A549 (cell line): ENCODE data around the gene SUSD3. TPM values are rescaled to one million over a fixed set of nuclear protein-coding genes. Genes with fewer than 3 reads are reported as not detected.

Experiments used
- ATAC-seq, 2 experiments: fragments of 200-7000 bp in 1 of 2; fragments of >200 bp in 1 of 2; cut with Nextera tagmentation in 1 of 2; cut with Tn5 transposase in 1 of 2; 3 replicates each; pipeline versions ENCODE4 v1.8.0 to v1.9.1; 2018 to 2020; ENCODE audit warnings: mild to moderate bottlenecking in 1 of 2, moderate library complexity in 1 of 2
- CTCF ChIA-PET: fragments of 300-600 bp; sonication (Branson Sonifier 250); formaldehyde crosslinking; extraction: SDS; loops from one replicate; lab custom pipeline; 2021; ENCODE audit warnings: antibody characterized with exemption, inconsistent platforms; lab: Yijun Ruan, JAX
- POLR2A ChIA-PET: fragments of 350-600 bp; formaldehyde crosslinking; extraction: SDS; loops from one replicate; lab custom pipeline; 2021; ENCODE audit warnings: antibody characterized with exemption, inconsistent platforms; lab: Yijun Ruan, JAX
- DNase-seq, 2 experiments: peaks; one replicate each; pipeline versions ENCODE4 v3.0.0 to v3.0.0-alpha.2; 2011 to 2016; ENCODE audit warnings: low read depth in 1 of 2, low spot score in 1 of 2
- FAIRE-seq: peaks from 2 replicates; lab custom pipeline; 2011; peaks lifted over from hg19 to GRCh38; lab: Jason Lieb, UNC
- H3K27ac ChIP-seq, 2 experiments: fragments of >200 bp; sonication (Bioruptor Twin); formaldehyde crosslinking; 3 replicates each; pipeline ENCODE4 v1.5.1; 2016 to 2017
- H3K4me1 ChIP-seq: fragments of >200 bp; sonication (Bioruptor Twin); formaldehyde crosslinking; 3 replicates; pipeline ENCODE4 v1.6.1; 2016
- H3K4me2 ChIP-seq: fragments of >200 bp; sonication (Bioruptor Twin); formaldehyde crosslinking; 3 replicates; pipeline ENCODE4 v1.6.1; 2016
- H3K4me3 ChIP-seq: fragments of >200 bp; sonication (Bioruptor Twin); formaldehyde crosslinking; 3 replicates; pipeline ENCODE4 v1.5.1; 2016
- H3K9me3 ChIP-seq: fragments of >200 bp; sonication (Bioruptor Twin); formaldehyde crosslinking; 3 replicates; pipeline ENCODE4 v1.6.1; 2016
- CBX2 ChIP-seq: fragments of 200-600 bp; sonication (generic); IDR thresholded peaks from 2 replicates; pipeline ENCODE4 v1.6.1; 2016; ENCODE audit warnings: low read depth, mild to moderate bottlenecking, borderline replicate concordance
- CBX8 ChIP-seq: fragments of 200-600 bp; sonication (generic); IDR thresholded peaks from 2 replicates; pipeline ENCODE4 v1.6.1; 2016
- GATA3 ChIP-seq: IDR thresholded peaks from 2 replicates; pipeline ENCODE4 v1.6.1; 2012; ENCODE audit warnings: borderline replicate concordance
- HMGXB4 ChIP-seq: fragments of 250-450 bp; sonication (Bioruptor Pico); IDR thresholded peaks from 2 replicates; pipeline ENCODE4 v1.5.0; 2021; ENCODE audit warnings: mild to moderate bottlenecking, moderate library complexity, borderline replicate concordance
- HOXB13 ChIP-seq: fragments of 250-450 bp; sonication (Bioruptor Pico); IDR thresholded peaks from 2 replicates; pipeline ENCODE4 v1.5.0; 2020; ENCODE audit warnings: low read depth, mild to moderate bottlenecking, moderate library complexity
- MAFK ChIP-seq: fragments of 450-650 bp; IDR thresholded peaks from 2 replicates; pipeline ENCODE4 v1.6.1; 2014; ENCODE audit not compliant: partially characterized antibody
- MYC ChIP-seq: IDR thresholded peaks from 2 replicates; pipeline ENCODE4 v1.6.1; 2012; ENCODE audit warnings: mild to moderate bottlenecking, inconsistent platforms, low read length, improper control_type of control experiment, borderline replicate concordance
- NPAS2 ChIP-seq: fragments of 250-450 bp; sonication (Bioruptor Pico); IDR thresholded peaks from 2 replicates; pipeline ENCODE4 v1.8.0; 2022; ENCODE audit warnings: mild to moderate bottlenecking, moderate library complexity, borderline replicate concordance
- NR3C1 ChIP-seq: fragments of >200 bp; sonication (Bioruptor Twin); formaldehyde crosslinking; IDR thresholded peaks from 3 replicates; pipeline ENCODE4 v1.6.1; 2017
- RAD21 ChIP-seq, 2 experiments: fragments of >200 bp in 1 of 2; sonication (Bioruptor Twin) in 1 of 2; formaldehyde crosslinking in 1 of 2; IDR thresholded peaks in 1 of 2; conservative IDR thresholded peaks in 1 of 2; 2 replicates in 1 of 2; 3 replicates in 1 of 2; pipeline ENCODE4 v1.6.1; 2012 to 2018; ENCODE audit warnings: inconsistent platforms in 1 of 2
- RARB ChIP-seq: fragments of 250-450 bp; sonication (Bioruptor Pico); IDR thresholded peaks from 2 replicates; pipeline ENCODE4 v1.8.0; 2021; ENCODE audit warnings: mild to moderate bottlenecking, moderate library complexity
- RCOR1 ChIP-seq: fragments of 150-350 bp; IDR thresholded peaks from 2 replicates; pipeline ENCODE4 v1.6.1; 2014; ENCODE audit warnings: antibody characterized with exemption, low read length, low read depth
- REST ChIP-seq: fragments of 200-600 bp; sonication (generic); IDR thresholded peaks from 2 replicates; pipeline ENCODE4 v1.6.1; 2016; ENCODE audit warnings: antibody characterized with exemption, mild to moderate bottlenecking, moderate library complexity
- SMC3 ChIP-seq: fragments of >200 bp; sonication (Bioruptor Twin); formaldehyde crosslinking; IDR thresholded peaks from 3 replicates; pipeline ENCODE4 v1.6.1; 2018; ENCODE audit warnings: inconsistent platforms
- TP53 ChIP-seq: fragments of 250-450 bp; sonication (Bioruptor Pico); IDR thresholded peaks from 2 replicates; pipeline ENCODE4 v1.5.0; 2021; ENCODE audit warnings: mild to moderate bottlenecking, moderate library complexity
- USF2 ChIP-seq: fragments of 450-650 bp; IDR thresholded peaks from 2 replicates; pipeline ENCODE4 v1.6.1; 2014; ENCODE audit warnings: antibody characterized with exemption
- ZC3H11A ChIP-seq: fragments of 450-650 bp; IDR thresholded peaks from 2 replicates; pipeline ENCODE4 v1.6.1; 2014; ENCODE audit warnings: antibody characterized with exemption, mild to moderate bottlenecking
- WGBS: methylation state at CpG from one replicate; pipeline ENCODE4 v1.1.6; 2017; ENCODE audit errors: missing lambda C conversion rate; 5-methylcytosine and 5-hydroxymethylcytosine counted together
- polyA plus RNA-seq, 4 experiments: library from polyadenylated mRNA; depleted of rRNA in 3 of 4; stranded (reverse); fragments of >200 nt; fragmentation: RNase III in 1 of 4; extraction: RNeasy Plus Mini Kit Qiagen cat#74134 plus additional on column Dnase treatment in 1 of 4; gene quantifications; 2 replicates in 3 of 4; 3 replicates in 1 of 4; pipeline ENCODE4 v1.2.3, GENCODE V29; 2011 to 2017
- TF ChIP-seq, protein P1 (sequence below): IDR thresholded peaks from 2 replicates; pipeline ENCODE4 v1.6.1; 2012; ENCODE audit warnings: low read depth, borderline replicate concordance
- TF ChIP-seq, protein P2 (sequence below): IDR thresholded peaks from 2 replicates; pipeline ENCODE4 v1.6.1; 2012
- TF ChIP-seq, protein P3 (sequence below): fragments of 150-350 bp; IDR thresholded peaks from 2 replicates; pipeline ENCODE4 v1.6.1; 2014; ENCODE audit warnings: low read depth, mild to moderate bottlenecking, low read length

SUSD3 gene
- polyA plus RNA-seq, 2 of the 4 experiments (the other 2 are of a cell fraction) = 0.27 to 0.34 TPM

DNA sequence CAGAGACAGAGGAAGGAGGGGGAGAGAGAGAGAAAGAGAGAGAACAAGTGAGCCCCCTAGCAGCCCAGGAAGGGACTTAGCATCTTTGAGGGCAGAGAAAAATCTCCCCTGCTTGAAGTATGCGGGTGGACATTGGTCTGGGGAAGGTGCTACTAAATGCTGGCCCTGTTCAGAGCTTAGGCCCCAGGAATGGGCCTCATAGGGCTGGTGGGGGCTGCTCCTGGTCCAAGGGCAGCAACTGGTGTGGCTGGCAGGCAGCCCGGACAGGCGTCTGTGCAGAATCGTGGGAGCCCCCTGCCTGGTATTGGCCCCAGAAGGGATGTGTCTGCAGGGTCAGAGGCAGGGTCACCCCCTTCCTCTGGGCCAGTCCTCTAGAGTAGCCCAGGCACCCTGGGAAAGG is 47.8 kb upstream of the SUSD3 start:
- Histone ChIP-seq H3K4me3 (no peak overlapping the region), H3K4me1 (no peaks in the 10 kb centered on the region), H3K4me2 (no peak overlapping the region), H3K27ac (no peak overlapping the region), H3K9me3 (no peaks in the 10 kb centered on the region)
- ATAC-seq = peak; percentile 26 to 61; a peak in 3 of 6 replicates
- FAIRE-seq = no peak
- ChIA-PET POLR2A (no interaction called here), CTCF (interaction anchor here (0.5 kb wide), 1 partner anchor 266 kb away, joined by 5 read pairs; no protein-coding TSS in a partner anchor)
- DNase-seq = no peak
- TF ChIP-seq, protein P1, sequence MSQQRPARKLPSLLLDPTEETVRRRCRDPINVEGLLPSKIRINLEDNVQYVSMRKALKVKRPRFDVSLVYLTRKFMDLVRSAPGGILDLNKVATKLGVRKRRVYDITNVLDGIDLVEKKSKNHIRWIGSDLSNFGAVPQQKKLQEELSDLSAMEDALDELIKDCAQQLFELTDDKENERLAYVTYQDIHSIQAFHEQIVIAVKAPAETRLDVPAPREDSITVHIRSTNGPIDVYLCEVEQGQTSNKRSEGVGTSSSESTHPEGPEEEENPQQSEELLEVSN = no peak
- TF ChIP-seq USF2 = no peak
- no peak for TF ChIP-seq NR3C1
- 42% methylated on average over 3 of the region's 4 CpGs for WGBS

GRCh38 chr9:93011114-93011513 is 47.4 kb upstream of the SUSD3 start:
- Histone ChIP-seq H3K9me3 (no peaks in the 10 kb centered on the region), H3K4me3 (no peak overlapping the region), H3K4me1 (no peaks in the 10 kb centered on the region), H3K4me2 (no peak overlapping the region), H3K27ac (no peak overlapping the region)
- DNase-seq = no peak
- ChIA-PET CTCF (interaction anchor here (0.5 kb wide), 1 partner anchor 266 kb away, joined by 5 read pairs; no protein-coding TSS in a partner anchor), POLR2A (no interaction called here)
- FAIRE-seq = no peak
- ATAC-seq = no peak
- TF ChIP-seq REST (no peak), NR3C1 (no peak), HOXB13 (CRISPR knock-in tag) (no peak), RAD21 (conservative IDR thresholded peaks at IDR 0.05 in 1 of 2, IDR thresholded peaks at IDR 0.05 in 1 of 2) (no peak), CBX8 (no peak), ZC3H11A (no peak), TP53 (no peak)
- TF ChIP-seq, protein P2, sequence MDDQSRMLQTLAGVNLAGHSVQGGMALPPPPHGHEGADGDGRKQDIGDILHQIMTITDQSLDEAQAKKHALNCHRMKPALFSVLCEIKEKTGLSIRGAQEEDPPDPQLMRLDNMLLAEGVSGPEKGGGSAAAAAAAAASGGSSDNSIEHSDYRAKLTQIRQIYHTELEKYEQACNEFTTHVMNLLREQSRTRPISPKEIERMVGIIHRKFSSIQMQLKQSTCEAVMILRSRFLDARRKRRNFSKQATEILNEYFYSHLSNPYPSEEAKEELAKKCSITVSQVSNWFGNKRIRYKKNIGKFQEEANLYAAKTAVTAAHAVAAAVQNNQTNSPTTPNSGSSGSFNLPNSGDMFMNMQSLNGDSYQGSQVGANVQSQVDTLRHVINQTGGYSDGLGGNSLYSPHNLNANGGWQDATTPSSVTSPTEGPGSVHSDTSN = no peak
- TF ChIP-seq, protein P3, sequence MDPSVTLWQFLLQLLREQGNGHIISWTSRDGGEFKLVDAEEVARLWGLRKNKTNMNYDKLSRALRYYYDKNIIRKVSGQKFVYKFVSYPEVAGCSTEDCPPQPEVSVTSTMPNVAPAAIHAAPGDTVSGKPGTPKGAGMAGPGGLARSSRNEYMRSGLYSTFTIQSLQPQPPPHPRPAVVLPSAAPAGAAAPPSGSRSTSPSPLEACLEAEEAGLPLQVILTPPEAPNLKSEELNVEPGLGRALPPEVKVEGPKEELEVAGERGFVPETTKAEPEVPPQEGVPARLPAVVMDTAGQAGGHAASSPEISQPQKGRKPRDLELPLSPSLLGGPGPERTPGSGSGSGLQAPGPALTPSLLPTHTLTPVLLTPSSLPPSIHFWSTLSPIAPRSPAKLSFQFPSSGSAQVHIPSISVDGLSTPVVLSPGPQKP = no peak
- 77% methylated on average over 8 of the region's 8 CpGs for WGBS

- ATAC-seq (no peak), FAIRE-seq (no peak), DNase-seq (no peak)
- H3K4me2 ChIP-seq = no peak overlapping the region
- ChIA-PET CTCF (interaction anchor here (1.1 to 4.0 kb wide), 3 partner anchors 10 to 292 kb away, joined by 6 to 25 read pairs (median 11); no protein-coding TSS in a partner anchor), POLR2A (no interaction called here)
- H3K27ac ChIP-seq = no peak overlapping the region
- H3K4me3 ChIP-seq = no peak overlapping the region
- no peaks in the 10 kb centered on the region for H3K9me3 ChIP-seq
- 60% methylated on average over 11 of the region's 14 CpGs for WGBS
- H3K4me1 ChIP-seq = no peaks in the 10 kb centered on the region
- TF ChIP-seq, protein P2 = no peak
- TF ChIP-seq NPAS2 (CRISPR knock-in tag) (no peak), MAFK (no peak), MYC (no peak), GATA3 (no peak), HOXB13 (CRISPR knock-in tag) (no peak), RCOR1 (no peak), CBX2 (no peak), SMC3 (no peak), RARB (CRISPR knock-in tag) (no peak), HMGXB4 (CRISPR knock-in tag) (no peak)
Measured at GRCh38 chr9:93012963-93013855, 45.3 kb upstream of the SUSD3 start.
